Measurements from ENCODE around the gene OSMR. TPM values are rescaled to one million over a fixed set of nuclear protein-coding genes. Genes with fewer than 3 reads are reported as not detected.
"Not testable (repeated sequence)": the region's sequence is repeated elsewhere in the genome, so short reads cannot be mapped to it uniquely, and the experiment has no call there.

OSMR gene
- total RNA-seq, 2 donors from 2014 or later = 0.10 to 0.63 TPM

DNA sequence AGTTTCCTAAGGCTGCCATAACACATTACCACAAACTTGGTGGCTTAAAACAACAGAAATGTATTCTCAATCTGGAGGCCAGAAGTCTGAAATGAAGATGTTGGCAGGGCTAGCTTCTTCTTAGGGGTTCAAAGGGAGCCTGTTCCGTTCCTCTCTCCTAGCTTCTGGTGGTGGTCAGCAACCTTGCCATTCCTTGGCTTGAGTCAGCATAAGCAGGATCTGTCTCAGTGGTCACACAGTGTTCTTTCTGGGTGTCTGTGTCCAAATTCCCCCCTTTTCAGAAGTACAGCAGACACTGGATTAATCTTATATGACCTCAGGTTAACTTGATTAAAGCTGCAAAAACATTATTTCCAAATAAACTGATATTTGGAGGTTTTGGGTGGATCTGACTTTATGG lies 2.1 kb upstream of the OSMR start:
- no peaks in the 10 kb centered on the region for H3K36me3 Mint-ChIP-seq (ENCODE audit: insufficient read depth in 2 of 2)
- H3K9me3 Mint-ChIP-seq = no peaks in the 10 kb centered on the region
- no peak overlapping the region for H3K27ac Mint-ChIP-seq
- H3K4me3 Mint-ChIP-seq = no peak overlapping the region
- DNase-seq = no peak
- peaks cover 55% of the 10 kb centered on the region for H3K27me3 Mint-ChIP-seq (ENCODE audit: low read depth)
- peaks cover 6% of the 10 kb centered on the region for H3K4me1 Mint-ChIP-seq (ENCODE audit: low read depth)
- no peak for ATAC-seq (replicated peaks in 1 of 2)

- no peak for DNase-seq
- peaks cover 6% of the 10 kb centered on the region for H3K4me1 Mint-ChIP-seq (ENCODE audit: low read depth)
- no peak overlapping the region for H3K27ac Mint-ChIP-seq
- peak in 1 of 2 donors; percentile 31 for ATAC-seq (replicated peaks in 1 of 2)
- H3K9me3 Mint-ChIP-seq = peaks cover 0 to 3% of the 10 kb centered on the region in 2 donors
- H3K36me3 Mint-ChIP-seq (ENCODE audit: insufficient read depth in 2 of 2) = no peaks in the 10 kb centered on the region
- peaks cover 58% of the 10 kb centered on the region for H3K27me3 Mint-ChIP-seq (ENCODE audit: low read depth)
- peak overlapping the region; percentile 83 to 88 for H3K4me3 Mint-ChIP-seq
These were observed 683 bp downstream of the OSMR start for GRCh38 chr5:38846379-38847011.

GRCh38 chr5:38847559-38848347 lies 1.9 kb downstream of the OSMR start:
- Mint-ChIP-seq H3K27ac (no peak overlapping the region), H3K36me3 (ENCODE audit: insufficient read depth in 2 of 2) (peaks cover 1 to 4% of the 10 kb centered on the region in 2 donors), H3K27me3 (ENCODE audit: low read depth) (peaks cover 52% of the 10 kb centered on the region), H3K4me1 (ENCODE audit: low read depth) (peaks cover 6% of the 10 kb centered on the region), H3K9me3 (peaks cover 4% of the 10 kb centered on the region in 2 donors), H3K4me3 (no peak overlapping the region)
- DNase-seq (no peak), ATAC-seq (replicated peaks in 1 of 2) (no peak)

DNA sequence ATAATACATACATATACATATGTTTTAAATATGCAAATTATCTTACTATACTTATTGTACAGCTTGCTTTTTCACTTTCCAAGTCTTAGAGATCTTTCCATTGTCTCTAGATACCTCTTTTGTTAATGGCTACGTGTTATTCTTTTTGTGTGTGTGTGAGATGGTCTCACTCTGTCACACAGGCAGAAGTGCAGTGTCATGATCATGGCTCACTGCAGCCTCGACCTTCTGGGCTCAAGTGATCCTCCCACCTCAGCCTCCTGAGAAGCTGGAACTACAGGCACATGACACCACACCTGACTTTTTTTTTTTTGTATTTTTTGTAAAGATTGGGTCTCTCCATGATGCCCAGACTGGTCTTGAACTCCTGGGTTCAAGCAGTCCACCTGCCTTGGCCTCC lies 2.8 kb downstream of the OSMR start:
- H3K4me1 Mint-ChIP-seq (ENCODE audit: low read depth) = peaks cover 6% of the 10 kb centered on the region
- H3K9me3 Mint-ChIP-seq = peaks cover 4% of the 10 kb centered on the region in 2 donors
- ATAC-seq (replicated peaks in 1 of 2) (no peak), DNase-seq (no peak)
- peaks cover 48% of the 10 kb centered on the region for H3K27me3 Mint-ChIP-seq (ENCODE audit: low read depth)
- H3K4me3 Mint-ChIP-seq = no peak overlapping the region
- no peak overlapping the region for H3K27ac Mint-ChIP-seq
- peaks cover 1 to 4% of the 10 kb centered on the region in 2 donors for H3K36me3 Mint-ChIP-seq (ENCODE audit: insufficient read depth in 2 of 2)

DNA sequence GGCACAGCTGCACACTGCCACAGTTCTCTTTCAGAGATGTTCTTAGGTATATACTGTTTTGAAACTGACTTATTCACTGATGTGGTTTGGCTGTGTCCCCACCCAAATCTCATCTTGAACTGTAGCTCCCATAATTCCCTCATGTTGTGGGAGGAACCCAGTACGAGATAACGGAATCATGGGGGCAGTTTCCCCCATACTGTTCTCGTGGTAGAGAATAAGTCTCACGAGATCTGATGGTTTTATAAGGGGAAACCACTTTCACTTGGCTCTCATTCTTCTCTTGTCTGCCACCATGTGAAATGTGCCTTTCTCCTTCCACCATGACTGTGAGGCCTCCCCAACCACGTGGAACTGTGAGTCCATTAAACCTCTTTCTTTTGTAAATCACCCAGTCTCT lies 5.8 kb downstream of the OSMR start:
- not testable (repeated sequence) for DNase-seq; ATAC-seq (replicated peaks in 1 of 2); H3K4me3 Mint-ChIP-seq; H3K9me3 Mint-ChIP-seq; H3K4me1 Mint-ChIP-seq (ENCODE audit: low read depth); H3K27ac Mint-ChIP-seq; H3K36me3 Mint-ChIP-seq (ENCODE audit: insufficient read depth in 2 of 2)
- peaks cover 28% of the 10 kb centered on the region for H3K27me3 Mint-ChIP-seq (ENCODE audit: low read depth)

DNA sequence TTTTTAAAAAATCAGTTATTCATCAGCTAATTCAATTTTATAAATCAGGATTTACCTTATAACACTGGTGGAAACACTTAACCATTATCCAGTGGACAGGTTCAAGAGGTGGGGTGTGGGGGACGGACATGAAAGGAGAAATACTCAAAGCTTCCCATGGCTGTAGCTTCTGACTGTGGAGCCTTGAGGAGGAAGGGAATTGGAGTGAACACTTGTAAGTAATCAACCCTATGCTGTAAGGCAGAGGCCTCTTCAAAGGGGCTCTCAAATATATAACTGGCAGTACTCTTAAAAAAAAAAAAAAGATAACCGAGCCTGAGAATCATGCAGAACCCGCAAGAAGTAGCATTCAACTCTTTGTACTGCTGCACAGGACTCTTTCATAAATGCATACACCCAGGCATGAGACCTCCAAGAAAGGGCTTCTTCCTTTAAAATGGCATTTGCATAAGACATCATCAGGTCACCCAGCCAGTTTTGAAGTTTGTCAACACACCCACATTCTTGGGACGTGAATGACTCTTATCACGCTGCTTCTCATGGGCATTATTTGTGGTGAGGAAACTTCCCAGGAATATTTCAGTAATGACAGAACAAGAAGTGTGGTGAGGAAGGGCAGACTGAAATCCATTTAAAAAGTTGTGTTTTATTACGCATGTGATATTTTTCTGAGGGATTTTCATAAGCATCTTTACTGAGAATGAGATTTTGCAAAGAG lies 8.1 kb downstream of the OSMR start:
- Mint-ChIP-seq H3K4me1 (ENCODE audit: low read depth) (no peaks in the 10 kb centered on the region), H3K27me3 (ENCODE audit: low read depth) (peaks cover 16% of the 10 kb centered on the region), H3K4me3 (no peak overlapping the region), H3K36me3 (ENCODE audit: insufficient read depth in 2 of 2) (peaks cover 1 to 4% of the 10 kb centered on the region in 2 donors), H3K27ac (no peak overlapping the region), H3K9me3 (peaks cover 4% of the 10 kb centered on the region in 2 donors)
- ATAC-seq (replicated peaks in 1 of 2) (no peak), DNase-seq (no peak)

DNA sequence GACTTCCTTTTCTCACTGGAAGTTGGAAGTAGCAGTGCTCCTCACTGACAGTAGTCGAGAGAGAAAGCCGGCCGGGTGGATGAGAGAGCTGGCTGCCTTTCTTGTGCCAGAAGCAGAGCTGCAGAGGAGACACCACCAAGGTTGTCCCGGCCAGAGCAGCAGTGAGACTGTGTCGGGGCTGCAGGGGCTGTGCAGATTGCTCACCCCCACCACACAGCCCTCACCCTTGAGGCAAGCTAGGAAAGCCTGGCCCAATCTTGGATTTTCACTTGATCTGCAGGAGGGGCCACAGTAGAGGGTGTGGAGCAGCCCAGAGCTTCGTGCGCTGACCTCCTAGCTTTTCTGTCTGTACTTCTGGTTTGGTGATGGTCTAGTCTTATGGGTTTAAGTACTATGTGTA lies 9.1 kb downstream of the OSMR start:
- no peaks in the 10 kb centered on the region for H3K4me1 Mint-ChIP-seq (ENCODE audit: low read depth)

GRCh38 chr5:38856660-38857059 lies 10.8 kb downstream of the OSMR start:
- Mint-ChIP-seq H3K4me3 (no peak overlapping the region), H3K27ac (no peak overlapping the region), H3K36me3 (ENCODE audit: insufficient read depth in 2 of 2) (peaks cover 1 to 4% of the 10 kb centered on the region in 2 donors), H3K9me3 (peaks cover 2 to 4% of the 10 kb centered on the region in 2 donors), H3K4me1 (ENCODE audit: low read depth) (no peaks in the 10 kb centered on the region), H3K27me3 (ENCODE audit: low read depth) (peaks cover 8% of the 10 kb centered on the region)
- no peak for DNase-seq
- ATAC-seq (replicated peaks in 1 of 2) = no peak

More for the DNA sequence above, 9.1 kb downstream of the OSMR start:
- ATAC-seq (replicated peaks in 1 of 2) = no peak
- H3K27me3 Mint-ChIP-seq (ENCODE audit: low read depth) = peaks cover 14% of the 10 kb centered on the region
- DNase-seq = no peak
- H3K36me3 Mint-ChIP-seq (ENCODE audit: insufficient read depth in 2 of 2) = peaks cover 1 to 4% of the 10 kb centered on the region in 2 donors
- no peak overlapping the region for H3K4me3 Mint-ChIP-seq
- H3K27ac Mint-ChIP-seq = no peak overlapping the region
- H3K9me3 Mint-ChIP-seq = peaks cover 4% of the 10 kb centered on the region in 2 donors

- H3K27ac Mint-ChIP-seq = no peak overlapping the region
- H3K27me3 Mint-ChIP-seq (ENCODE audit: low read depth) = peaks cover 8% of the 10 kb centered on the region
- no peaks in the 10 kb centered on the region for H3K4me1 Mint-ChIP-seq (ENCODE audit: low read depth)
- no peak overlapping the region for H3K4me3 Mint-ChIP-seq
- peaks cover 1 to 5% of the 10 kb centered on the region in 2 donors for H3K36me3 Mint-ChIP-seq (ENCODE audit: insufficient read depth in 2 of 2)
- ATAC-seq (replicated peaks in 1 of 2) (no peak), DNase-seq (no peak)
- H3K9me3 Mint-ChIP-seq = peaks cover 1 to 2% of the 10 kb centered on the region in 2 donors
These were observed 13.0 kb downstream of the OSMR start for GRCh38 chr5:38858839-38859238.

- not testable (repeated sequence) for H3K27ac Mint-ChIP-seq; DNase-seq; H3K4me3 Mint-ChIP-seq; ATAC-seq (replicated peaks in 1 of 2); H3K4me1 Mint-ChIP-seq (ENCODE audit: low read depth)
- H3K9me3 Mint-ChIP-seq = peaks cover 8 to 12% of the 10 kb centered on the region in 2 donors
- peaks cover 17% of the 10 kb centered on the region for H3K27me3 Mint-ChIP-seq (ENCODE audit: low read depth)
- H3K36me3 Mint-ChIP-seq (ENCODE audit: insufficient read depth in 2 of 2) = peaks cover 7 to 11% of the 10 kb centered on the region in 2 donors
These were observed 16.4 kb downstream of the OSMR start for GRCh38 chr5:38861986-38862770.

DNA sequence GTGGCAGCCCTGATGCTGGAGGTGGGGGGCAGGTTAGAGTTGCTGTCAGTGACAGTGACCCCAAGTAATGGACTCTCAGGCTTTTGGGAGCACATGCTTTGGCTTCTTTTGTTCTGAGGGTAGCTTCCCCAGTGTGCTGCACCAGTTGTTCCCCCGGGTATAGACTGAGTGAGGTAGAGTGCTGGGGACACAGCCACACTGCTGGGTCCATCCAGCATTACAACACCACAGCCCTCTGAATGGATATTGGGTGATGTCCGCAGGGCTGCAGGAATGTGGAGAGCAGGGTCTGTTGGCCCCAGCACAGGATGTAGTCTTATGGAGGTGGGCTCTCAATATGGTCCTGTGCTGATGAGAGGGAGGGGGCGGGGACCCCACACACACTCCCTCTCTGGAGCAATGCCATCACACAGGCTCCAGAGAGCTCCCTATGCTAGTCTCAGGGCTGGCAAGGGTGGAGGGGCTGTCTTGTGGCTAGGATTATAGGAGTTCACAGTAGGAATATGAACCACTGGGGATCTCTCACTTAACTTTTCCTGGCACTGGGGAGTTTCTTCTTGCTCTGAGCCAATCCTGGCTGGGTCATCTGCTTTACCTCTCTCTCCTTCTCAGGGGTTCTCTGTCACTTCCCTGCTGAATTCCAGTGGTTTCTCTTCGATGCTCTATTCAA lies 20.7 kb downstream of the OSMR start:
- Mint-ChIP-seq H3K36me3 (ENCODE audit: insufficient read depth in 2 of 2) (peaks cover 7 to 11% of the 10 kb centered on the region in 2 donors), H3K9me3 (peaks cover 8 to 15% of the 10 kb centered on the region in 2 donors), H3K4me3 (no peak overlapping the region), H3K27ac (no peak overlapping the region), H3K27me3 (ENCODE audit: low read depth) (peaks cover 31% of the 10 kb centered on the region), H3K4me1 (ENCODE audit: low read depth) (no peaks in the 10 kb centered on the region)
- ATAC-seq (replicated peaks in 1 of 2) (no peak), DNase-seq (no peak)

DNA sequence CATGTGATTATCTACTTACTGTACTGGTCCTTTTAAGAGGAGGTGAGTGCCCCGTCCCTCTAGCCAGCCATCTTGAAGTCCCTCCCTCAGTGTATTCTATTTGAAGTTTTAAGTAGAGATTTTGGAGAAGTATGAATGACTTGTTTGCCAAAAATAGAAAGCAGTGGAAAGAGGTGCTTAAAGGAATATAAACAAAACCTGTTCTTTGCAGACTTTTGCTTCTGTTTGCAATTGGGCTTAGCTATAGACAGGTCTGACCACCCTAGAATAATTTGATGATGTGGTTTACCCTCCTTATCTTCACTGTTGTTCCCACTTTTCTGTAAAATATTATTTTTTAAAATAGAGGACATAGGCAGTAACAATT lies 21.2 kb downstream of the OSMR start:
- H3K4me1 Mint-ChIP-seq (ENCODE audit: low read depth) = no peaks in the 10 kb centered on the region
- DNase-seq = no peak
- peaks cover 32% of the 10 kb centered on the region for H3K27me3 Mint-ChIP-seq (ENCODE audit: low read depth)
- no peak overlapping the region for H3K4me3 Mint-ChIP-seq
- peaks cover 8 to 15% of the 10 kb centered on the region in 2 donors for H3K9me3 Mint-ChIP-seq
- no peak for ATAC-seq (replicated peaks in 1 of 2)
- no peak overlapping the region for H3K27ac Mint-ChIP-seq
- peaks cover 7 to 11% of the 10 kb centered on the region in 2 donors for H3K36me3 Mint-ChIP-seq (ENCODE audit: insufficient read depth in 2 of 2)

Measured in activated T-cell treated with anti-CD3 and anti-CD28 coated beads, Interleukin-2, amount 50 U/mL, for 72 hours (primary cell).